Fibroblast of the aortic adventitia (primary cell): Measurements from ENCODE around the gene NUCB2. TPM values are rescaled to one million over a fixed set of nuclear protein-coding genes. Genes with fewer than 3 reads are reported as not detected.

Experiments used
- DNase-seq: peaks from one replicate; pipeline ENCODE4 v3.0.0-alpha.2; 2010; ENCODE audit warnings: low read depth
- H3K4me3 ChIP-seq: 2 replicates; pipeline ENCODE4 v1.5.1; 2011; ENCODE audit warnings: low read depth, mild to moderate bottlenecking, control low read depth, low read length, moderate library complexity
- CTCF ChIP-seq: IDR thresholded peaks from 2 replicates; pipeline ENCODE4 v1.5.1; 2011; ENCODE audit warnings: mild to moderate bottlenecking, low read length, control low read depth, inconsistent platforms; ENCODE audit not compliant: insufficient read depth
- total RNA-seq: library from RNA; depleted of rRNA; stranded (reverse); fragments of >200 nt; gene quantifications from 2 replicates; pipeline ENCODE4 v1.2.3, GENCODE V29; 2012; ENCODE audit warnings: low replicate concordance

The NUCB2 gene
- total RNA-seq, 1 donor, result 149 TPM

GRCh38 chr11:17272801-17273200 is 3.7 kb upstream of the NUCB2 start:
- no peak for TF ChIP-seq CTCF
- H3K4me3 ChIP-seq, result no peak overlapping the region
- DNase-seq, result no peak

GRCh38 chr11:17273211-17273610 is 3.3 kb upstream of the NUCB2 start:
- H3K4me3 ChIP-seq, result no peak overlapping the region
- TF ChIP-seq CTCF, result no peak
- no peak for DNase-seq

GRCh38 chr11:17273668-17274282 is 2.8 kb upstream of the NUCB2 start:
- no peak for TF ChIP-seq CTCF
- no peak overlapping the region for H3K4me3 ChIP-seq
- no peak for DNase-seq

DNA sequence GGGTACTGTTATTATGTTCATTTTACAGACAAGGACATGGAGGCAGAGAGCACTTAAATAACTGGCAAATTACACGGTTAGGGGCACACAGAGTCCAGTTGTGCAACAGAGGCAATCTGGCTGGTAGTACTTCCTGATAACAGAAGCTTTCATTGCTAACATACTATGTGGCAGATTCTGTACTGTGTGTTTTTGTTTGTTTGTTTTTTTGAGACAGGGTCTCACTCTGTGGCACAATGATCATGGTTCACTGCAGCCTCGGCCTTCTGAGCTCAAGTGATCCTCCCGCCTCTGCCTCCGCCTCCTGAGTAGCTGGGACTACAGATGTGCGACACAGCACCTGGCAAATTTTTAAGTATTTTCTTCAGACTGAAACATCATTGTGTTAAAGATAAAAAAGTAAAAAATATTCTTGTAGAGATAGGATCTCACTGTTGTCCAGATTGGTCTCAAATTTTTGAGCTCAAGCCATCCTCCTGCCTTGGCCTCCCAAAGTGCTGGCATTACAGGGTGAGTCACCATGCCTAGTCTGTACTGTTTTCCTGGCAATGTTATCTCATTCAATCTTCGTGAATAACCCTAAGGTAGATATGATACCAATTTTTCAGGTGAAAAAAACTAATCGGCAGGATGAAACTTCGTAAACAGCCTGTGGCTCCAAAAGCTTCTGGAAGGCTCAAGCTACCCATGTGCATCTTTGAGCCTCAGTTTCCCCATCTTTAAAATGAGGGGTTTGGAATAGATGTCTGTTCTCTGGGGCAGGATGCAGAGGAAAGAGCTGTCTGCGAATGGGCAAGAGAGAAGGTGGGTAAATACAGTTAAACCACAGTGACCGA is 921 bp upstream of the NUCB2 start:
- TF ChIP-seq CTCF, result no peak
- peak; percentile 15 for DNase-seq

GRCh38 chr11:17277024-17277584 is 565 bp downstream of the NUCB2 start:
- TF ChIP-seq CTCF, result no peak
- peak overlapping the region; percentile 85 for H3K4me3 ChIP-seq
- DNase-seq, result peak; percentile 62

More for the DNA sequence above, 921 bp upstream of the NUCB2 start:
- peak overlapping the region; percentile 70 for H3K4me3 ChIP-seq

GRCh38 chr11:17280494-17281127 is 4.1 kb downstream of the NUCB2 start:
- no peak for TF ChIP-seq CTCF
- DNase-seq, result peak; percentile 63
- H3K4me3 ChIP-seq, result no peak overlapping the region
